Heart right ventricle (tissue), 16 donors: ENCODE measurements around the gene RPS6KA2. TPM values are rescaled to one million over a fixed set of nuclear protein-coding genes. Genes with fewer than 3 reads are reported as not detected.

Experiments used
- ATAC-seq, 8 donors: fragments of 200-7000 bp; cut with Tn5 transposase; one replicate each; pipeline ENCODE4 v1.9.1; 2020; ENCODE audit warnings: mild to moderate bottlenecking in 8 of 8, moderate library complexity in 8 of 8, moderate number of reproducible peaks in 1 of 8
- DNase-seq, 2 donors: peaks; one replicate each; pipeline ENCODE4 v3.0.0-alpha.2; 2020
- H3K27ac ChIP-seq, 10 donors: fragments of 200-600 bp; sonication (generic) in 2 of 10; one replicate each; pipeline versions ENCODE4 v1.5.0 to v1.8.0; 2020 to 2022; ENCODE audit warnings: mild to moderate bottlenecking in 3 of 10
- H3K27me3 ChIP-seq, 7 donors: fragments of 200-600 bp; one replicate each; pipeline ENCODE4 v1.8.0; 2021 to 2022; ENCODE audit warnings: mild to moderate bottlenecking in 2 of 7
- H3K36me3 ChIP-seq, 9 donors: fragments of 200-600 bp; sonication (generic) in 1 of 9; one replicate each; pipeline versions ENCODE4 v1.5.0 to v1.8.0; 2020 to 2022; ENCODE audit warnings: mild to moderate bottlenecking in 2 of 9
- H3K4me1 ChIP-seq, 9 donors: fragments of 200-600 bp; sonication (generic) in 1 of 9; one replicate each; pipeline versions ENCODE4 v1.5.0 to v1.8.0; 2020 to 2022; ENCODE audit warnings: mild to moderate bottlenecking in 4 of 9
- H3K4me3 ChIP-seq, 10 donors: fragments of 200-600 bp; sonication (generic) in 2 of 10; one replicate each; pipeline versions ENCODE4 v1.5.0 to v1.8.0; 2020 to 2022; ENCODE audit warnings: mild to moderate bottlenecking in 7 of 10, moderate library complexity in 2 of 10
- H3K9me3 ChIP-seq, 11 donors: fragments of 200-600 bp in 10 of 11; sonication (generic) in 2 of 11; one replicate each; pipeline versions ENCODE4 v1.5.0 to v1.8.0; 2013 to 2022; ENCODE audit warnings: mild to moderate bottlenecking in 2 of 11, control low read depth in 1 of 11, moderate library complexity in 1 of 11
- CTCF ChIP-seq, 9 donors: fragments of 200-600 bp; sonication (generic) in 2 of 9; IDR thresholded peaks; one replicate each; pipeline versions ENCODE4 v1.5.0 to v1.8.0; 2021 to 2022; ENCODE audit warnings: antibody characterized with exemption in 9 of 9, mild to moderate bottlenecking in 5 of 9, moderate library complexity in 1 of 9
- WGBS, 2 donors: extraction: QIAGEN DNeasy Blood & Tissue Kit; methylation state at CpG; one replicate each; pipeline ENCODE4 v1.1.7; 2013; ENCODE audit warnings: inconsistent platforms in 1 of 2; 5-methylcytosine and 5-hydroxymethylcytosine counted together
- intact Hi-C, 10 donors: fragments of 100-400 bp; cut with DNase I; formaldehyde crosslinking; loops; one replicate each; pipeline versions ENCODE4 v1.11.1 to v1.14.2; 2022
- polyA plus RNA-seq, 2 donors: library from polyadenylated mRNA; stranded (reverse); fragments of 200-250 nt; gene quantifications; one replicate each; pipeline ENCODE4 v1.2.3, GENCODE V29; 2013
- total RNA-seq, 10 donors: library from RNA; stranded (reverse); fragmentation: NEBNext Ultra II Directional in 3 of 10; extraction: Animal tissue kit (Norgen Biotek cat#: 25700) in 3 of 10; gene quantifications; one replicate each; pipeline versions ENCODE4 v1.2.1 to v1.2.4, GENCODE V29; 2021 to 2023
- donor health status: Arrhythmogenic right ventricular cardiomyopathy.
- donor health status: ischemic (EF 13 %, LVEDD 7.1; RV severe dilation, severe dysfunction).
- donor health status: healthy with polysubstance abuse.
- donor health status: DM: no; HTN: yes; CAD: no.
- donor health status: DM: no; HTN: no; CAD: no.
- donor health status: ischemic (EF 25% LVEDD 6.9; RV normal size, moderate dysfunction).
- donor health status: ischemic (EF 25% LVEDD 5.7; RV mildly dilated, moderate dysfunction).
- donor health status: healthy.
- donor health status: DM: yes; HTN: yes; CAD: no.
- donor health status: Ischemic cardiomyopathy.
- donor health status: ischemic (EF 35%, LVEDD 5.7; RV mildly dilated, moderate dysfunction).
- donor health status: nonischemic (EF 11% LVEDD 7.7; RV severe dilation, severe dysfunction).
- donor health status: DM: yes; HTN: yes; CAD: no.
- donor health status: PGD.
- donor health status: ischemic (EF 29% LVEDD 5.4; RV normal size, mild dysfunction).
- donor health status: nonischemic (EF 23%, LVEDD 6.1; RV moderate dilation, normal function).

Gene RPS6KA2
- total and polyA plus RNA-seq, 12 donors, result 20.3 to 91.4 (median 73.7) TPM

- no peak for ATAC-seq
- no peak for DNase-seq
- intact Hi-C loops, result no loop called here
These were observed 180.9 kb downstream of the RPS6KA2 start for GRCh38 chr6:166446146-166446545.

DNA sequence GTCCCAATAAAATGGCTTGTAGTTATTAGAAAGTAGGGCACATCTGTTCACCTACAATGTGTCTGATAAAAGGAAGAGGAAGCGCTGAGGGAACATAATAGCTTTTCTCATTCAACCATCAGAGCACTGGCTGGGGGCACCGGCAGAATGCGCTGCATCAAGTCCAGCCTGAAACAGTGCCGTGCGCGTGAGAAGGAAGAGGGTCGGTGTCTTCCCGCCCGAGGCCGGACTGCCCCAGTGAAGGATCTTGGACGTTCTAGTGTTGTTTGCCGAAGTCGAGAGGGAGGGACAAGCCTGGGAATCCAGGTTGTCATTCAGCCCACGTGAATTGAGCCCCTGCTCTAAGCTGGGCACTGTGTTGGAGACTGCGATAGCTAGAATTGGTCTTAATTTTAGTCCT is 182.6 kb downstream of the RPS6KA2 start:
- Histone ChIP-seq H3K9me3 (no peaks in the 10 kb centered on the region), H3K4me1 (peaks cover 0 to 9% (median 0%) of the 10 kb centered on the region in 9 donors), H3K27me3 (no peaks in the 10 kb centered on the region), H3K27ac (no peak overlapping the region), H3K4me3 (no peak overlapping the region), H3K36me3 (peaks cover 0 to 87% (median 30%) of the 10 kb centered on the region in 9 donors)
- no peak for TF ChIP-seq CTCF (IDR thresholded peaks at IDR 0.05)
- intact Hi-C loops, result no loop called here
- ATAC-seq (no peak), DNase-seq (no peak)
- 93 to 94% methylated on average over 15 of the region's 15 CpGs for WGBS, 2 donors

More at GRCh38 chr6:166446146-166446545, 180.9 kb downstream of the RPS6KA2 start:
- H3K4me3 ChIP-seq, result no peak overlapping the region
- H3K27ac ChIP-seq, result no peak overlapping the region
- peaks cover 0 to 87% (median 30%) of the 10 kb centered on the region in 9 donors for H3K36me3 ChIP-seq
- WGBS, 2 donors, result 75 to 87% methylated on average over 13 of the region's 13 CpGs
- H3K4me1 ChIP-seq, result no peaks in the 10 kb centered on the region
- no peak for TF ChIP-seq CTCF (IDR thresholded peaks at IDR 0.05)
- no peaks in the 10 kb centered on the region for H3K9me3 ChIP-seq
- no peaks in the 10 kb centered on the region for H3K27me3 ChIP-seq

- ATAC-seq, result no peak
- H3K27me3 ChIP-seq, result no peaks in the 10 kb centered on the region
- no peak for TF ChIP-seq CTCF (IDR thresholded peaks at IDR 0.05)
- 90 to 91% methylated on average over 8 of the region's 8 CpGs for WGBS, 2 donors
- H3K36me3 ChIP-seq, result peaks cover 0 to 75% (median 20%) of the 10 kb centered on the region in 9 donors
- no peak overlapping the region for H3K27ac ChIP-seq
- intact Hi-C loops, result no loop called here
- H3K4me1 ChIP-seq, result peaks cover 0 to 10% (median 0%) of the 10 kb centered on the region in 9 donors
- no peaks in the 10 kb centered on the region for H3K9me3 ChIP-seq
- H3K4me3 ChIP-seq, result no peak overlapping the region
- DNase-seq, result no peak
These were observed 183.9 kb downstream of the RPS6KA2 start for GRCh38 chr6:166443166-166443565.

- ATAC-seq, result no peak
- H3K4me1 ChIP-seq, result peaks cover 0 to 10% (median 0%) of the 10 kb centered on the region in 9 donors
- WGBS, 2 donors, result 85 to 87% methylated on average over 18 of the region's 18 CpGs
- no peak for DNase-seq
- no peak overlapping the region for H3K4me3 ChIP-seq
- intact Hi-C loops, result no loop called here
- H3K27me3 ChIP-seq, result no peaks in the 10 kb centered on the region
- TF ChIP-seq CTCF (IDR thresholded peaks at IDR 0.05), result no peak
- H3K9me3 ChIP-seq, result no peaks in the 10 kb centered on the region
- H3K27ac ChIP-seq, result no peak overlapping the region
- H3K36me3 ChIP-seq, result peaks cover 0 to 71% (median 11%) of the 10 kb centered on the region in 9 donors
These were observed 184.8 kb downstream of the RPS6KA2 start for GRCh38 chr6:166442131-166442685.
